ENCODE results near the gene OTOP1.
"Not testable (repeated sequence)": the region's sequence is repeated elsewhere in the genome, so short reads cannot be mapped to it uniquely, and the experiment has no call there.

DNA sequence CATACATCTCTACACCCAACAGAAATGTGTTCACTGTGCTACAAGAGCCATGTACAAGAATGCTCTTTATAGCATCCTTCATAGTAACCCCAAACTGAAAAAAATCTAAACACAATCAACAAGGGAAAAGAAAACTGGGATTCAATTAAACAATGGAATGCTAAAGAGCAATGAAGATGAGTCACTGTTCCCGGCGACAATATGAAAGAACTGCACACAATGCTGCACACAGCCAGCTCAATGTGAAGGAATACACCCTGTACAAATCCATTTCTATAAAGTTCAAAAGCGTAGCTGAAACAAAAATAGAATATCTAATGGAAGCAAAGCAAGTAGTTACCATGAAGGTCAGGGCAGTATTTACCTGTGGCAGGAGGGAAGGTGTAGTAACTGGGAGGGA, 12.8 kb upstream of the OTOP1 start:
- TF ChIP-seq ZNF274 (IDR thresholded peaks at IDR 0.05; ENCODE audit: low read depth, low read length); YY1 (IDR thresholded peaks at IDR 0.05; ENCODE audit: insufficient read depth, insufficient read length): not testable (repeated sequence)
